ENCODE data around the gene TUT4.

The TUT4 gene

DNA sequence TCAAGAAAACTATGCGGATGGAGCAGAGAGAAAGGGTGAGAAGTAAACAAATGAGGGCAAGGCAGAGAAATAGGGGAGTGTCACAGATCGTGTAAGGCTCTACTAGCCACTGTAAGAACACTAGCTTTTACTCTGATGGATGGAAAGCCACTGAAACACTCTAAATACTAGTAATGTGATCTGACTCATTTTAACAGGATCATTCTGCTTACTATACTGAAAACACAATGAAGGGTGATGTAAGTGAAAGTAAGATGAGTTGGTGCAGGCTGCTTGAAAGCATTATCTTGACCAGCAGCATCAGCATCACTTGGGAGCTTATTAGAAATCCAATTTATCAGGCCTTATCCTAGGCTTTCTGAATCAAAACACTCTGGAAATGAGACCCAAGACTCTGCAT lies 32.7 kb downstream of the TUT4 start:
- 0 out of 2 replicates have a peak, but pooled peaks cover 6% of the 10 kb centered on the region for H4K20me1 ChIP-seq (ENCODE audit: low read depth, low read length)
- H3K9ac ChIP-seq (ENCODE audit: low read length), result no peak overlapping the region
- no peak overlapping the region for H3K27ac ChIP-seq (ENCODE audit: low read depth, low read length)
- peaks cover 30% of the 10 kb centered on the region for H3K36me3 ChIP-seq (ENCODE audit: low read length)
- H3K79me2 ChIP-seq (ENCODE audit: insufficient read depth, low read length), result peaks cover 42% of the 10 kb centered on the region
- no peaks in the 10 kb centered on the region; the same call in 1 of the 2 replicates for H3F3A ChIP-seq (ENCODE audit: insufficient read depth)
- H3K9me2 ChIP-seq (replicated peaks; ENCODE audit: insufficient read depth, low read length), result no peaks in the 10 kb centered on the region
- no peak overlapping the region for H3K4me3 ChIP-seq (ENCODE audit: insufficient read depth, low read length, poor library complexity, severe bottlenecking)
- TF ChIP-seq, protein P1, sequence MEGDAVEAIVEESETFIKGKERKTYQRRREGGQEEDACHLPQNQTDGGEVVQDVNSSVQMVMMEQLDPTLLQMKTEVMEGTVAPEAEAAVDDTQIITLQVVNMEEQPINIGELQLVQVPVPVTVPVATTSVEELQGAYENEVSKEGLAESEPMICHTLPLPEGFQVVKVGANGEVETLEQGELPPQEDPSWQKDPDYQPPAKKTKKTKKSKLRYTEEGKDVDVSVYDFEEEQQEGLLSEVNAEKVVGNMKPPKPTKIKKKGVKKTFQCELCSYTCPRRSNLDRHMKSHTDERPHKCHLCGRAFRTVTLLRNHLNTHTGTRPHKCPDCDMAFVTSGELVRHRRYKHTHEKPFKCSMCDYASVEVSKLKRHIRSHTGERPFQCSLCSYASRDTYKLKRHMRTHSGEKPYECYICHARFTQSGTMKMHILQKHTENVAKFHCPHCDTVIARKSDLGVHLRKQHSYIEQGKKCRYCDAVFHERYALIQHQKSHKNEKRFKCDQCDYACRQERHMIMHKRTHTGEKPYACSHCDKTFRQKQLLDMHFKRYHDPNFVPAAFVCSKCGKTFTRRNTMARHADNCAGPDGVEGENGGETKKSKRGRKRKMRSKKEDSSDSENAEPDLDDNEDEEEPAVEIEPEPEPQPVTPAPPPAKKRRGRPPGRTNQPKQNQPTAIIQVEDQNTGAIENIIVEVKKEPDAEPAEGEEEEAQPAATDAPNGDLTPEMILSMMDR (IDR thresholded peaks at IDR 0.05; ENCODE audit: insufficient read depth, low read length, poor library complexity, severe bottlenecking), result no peak
- no peak for TF ChIP-seq EZH2phosphoT487 (conservative IDR thresholded peaks at IDR 0.05; ENCODE audit: low read length)
- H3K4me2 ChIP-seq (ENCODE audit: low read depth, low read length, poor library complexity, severe bottlenecking), result no peak overlapping the region
- no peak overlapping the region for H2AFZ ChIP-seq (ENCODE audit: low read depth, low read length, severe bottlenecking)
- no peaks in the 10 kb centered on the region for H3K9me3 ChIP-seq (ENCODE audit: insufficient read depth, low read length)
- H3K27me3 ChIP-seq (ENCODE audit: low read length), result no peaks in the 10 kb centered on the region

DNA sequence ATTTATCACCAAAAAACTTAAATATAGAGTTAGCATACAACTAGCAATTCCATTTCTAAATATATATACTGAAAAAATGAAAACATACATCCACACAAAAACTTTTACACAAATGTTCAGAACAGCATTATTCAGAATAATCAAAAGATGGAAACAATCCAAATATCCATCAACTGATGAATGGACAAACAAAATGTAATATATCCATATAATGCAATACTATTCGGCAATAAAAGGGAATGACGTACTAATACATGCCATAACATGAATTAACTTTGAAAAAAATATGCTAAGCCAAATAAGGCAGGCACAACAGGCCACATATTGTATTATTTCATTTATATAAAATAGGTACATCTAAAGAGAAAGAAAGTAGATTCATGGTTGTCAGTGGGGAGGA lies 33.9 kb downstream of the TUT4 start:
- Histone ChIP-seq H3K9me2 (replicated peaks; ENCODE audit: insufficient read depth, low read length) (no peaks in the 10 kb centered on the region), H3K27ac (ENCODE audit: low read depth, low read length) (no peak overlapping the region), H3K4me3 (ENCODE audit: insufficient read depth, low read length, poor library complexity, severe bottlenecking) (no peak overlapping the region), H3K27me3 (ENCODE audit: low read length) (no peaks in the 10 kb centered on the region), H2AFZ (ENCODE audit: low read depth, low read length, severe bottlenecking) (no peak overlapping the region), H3K36me3 (ENCODE audit: low read length) (peaks cover 27% of the 10 kb centered on the region), H3K4me2 (ENCODE audit: low read depth, low read length, poor library complexity, severe bottlenecking) (no peak overlapping the region), H3K9ac (ENCODE audit: low read length) (no peak overlapping the region), H4K20me1 (ENCODE audit: low read depth, low read length) (0 out of 2 replicates have a peak, but pooled peaks cover 6% of the 10 kb centered on the region), H3K79me2 (ENCODE audit: insufficient read depth, low read length) (peaks cover 42% of the 10 kb centered on the region), H3K9me3 (ENCODE audit: insufficient read depth, low read length) (no peaks in the 10 kb centered on the region), H3F3A (ENCODE audit: insufficient read depth) (no peaks in the 10 kb centered on the region; the same call in 1 of the 2 replicates)
- TF ChIP-seq, protein P1 (IDR thresholded peaks at IDR 0.05; ENCODE audit: insufficient read depth, low read length, poor library complexity, severe bottlenecking), result no peak
- no peak for TF ChIP-seq EZH2phosphoT487 (conservative IDR thresholded peaks at IDR 0.05; ENCODE audit: low read length)

DNA sequence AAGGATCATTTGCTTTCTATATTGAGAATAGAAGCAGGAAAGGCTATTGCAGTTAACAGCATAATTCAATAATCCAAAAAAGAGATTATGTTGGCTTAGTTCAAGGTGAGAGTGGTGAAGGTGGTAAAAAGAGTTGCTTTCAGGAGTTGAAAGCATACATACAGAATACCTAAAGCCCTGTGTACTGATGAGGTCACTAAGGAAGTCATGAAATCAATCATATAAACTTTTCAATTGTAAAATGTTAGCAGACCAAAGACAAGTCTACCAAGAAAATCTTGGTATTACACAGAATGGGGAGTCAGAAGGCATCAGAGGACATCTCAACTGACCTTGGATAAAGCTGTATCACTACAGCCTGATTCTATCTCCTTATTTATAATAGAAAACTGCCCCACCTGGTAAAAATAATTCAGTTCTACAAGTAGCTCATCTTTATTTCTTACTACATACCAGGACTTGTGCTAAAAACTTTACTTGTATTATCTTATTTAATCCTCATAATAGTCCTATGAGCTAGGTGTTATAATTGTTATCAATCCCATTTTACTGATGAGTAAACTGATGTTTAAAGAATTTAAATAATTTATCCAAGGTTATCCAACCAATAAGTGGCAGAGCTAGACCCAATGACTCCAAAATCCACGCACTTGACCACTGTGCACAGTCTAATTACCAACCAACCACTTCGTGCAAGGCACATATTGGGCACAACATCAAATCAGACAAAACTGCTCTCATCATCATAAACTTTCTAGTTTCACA lies 40.9 kb downstream of the TUT4 start:
- Histone ChIP-seq H3K27me3 (ENCODE audit: low read length) (no peaks in the 10 kb centered on the region), H3K9me3 (ENCODE audit: insufficient read depth, low read length) (no peaks in the 10 kb centered on the region), H4K20me1 (ENCODE audit: low read depth, low read length) (no peaks in the 10 kb centered on the region), H3F3A (ENCODE audit: insufficient read depth) (no peaks in the 10 kb centered on the region; the same call in 1 of the 2 replicates), H2AFZ (ENCODE audit: low read depth, low read length, severe bottlenecking) (no peak overlapping the region), H3K4me3 (ENCODE audit: insufficient read depth, low read length, poor library complexity, severe bottlenecking) (no peak overlapping the region), H3K4me2 (ENCODE audit: low read depth, low read length, poor library complexity, severe bottlenecking) (no peak overlapping the region), H3K27ac (ENCODE audit: low read depth, low read length) (no peak overlapping the region), H3K79me2 (ENCODE audit: insufficient read depth, low read length) (no peaks in the 10 kb centered on the region; the same call in none of the 2 replicates), H3K9me2 (replicated peaks; ENCODE audit: insufficient read depth, low read length) (no peaks in the 10 kb centered on the region), H3K36me3 (ENCODE audit: low read length) (peaks cover 35% of the 10 kb centered on the region), H3K9ac (ENCODE audit: low read length) (no peak overlapping the region)
- TF ChIP-seq, protein P1 (IDR thresholded peaks at IDR 0.05; ENCODE audit: insufficient read depth, low read length, poor library complexity, severe bottlenecking), result no peak
- TF ChIP-seq EZH2phosphoT487 (conservative IDR thresholded peaks at IDR 0.05; ENCODE audit: low read length), result no peak

Data from SU-DHL-6 (cell line).